ENCODE results near the gene UBAP2L.
A peak's percentile ranks its signal among the peaks of the same experiment; 100 is the strongest.
"Not testable (repeated sequence)": the region's sequence is repeated elsewhere in the genome, so short reads cannot be mapped to it uniquely, and the experiment has no call there.

The UBAP2L gene

DNA sequence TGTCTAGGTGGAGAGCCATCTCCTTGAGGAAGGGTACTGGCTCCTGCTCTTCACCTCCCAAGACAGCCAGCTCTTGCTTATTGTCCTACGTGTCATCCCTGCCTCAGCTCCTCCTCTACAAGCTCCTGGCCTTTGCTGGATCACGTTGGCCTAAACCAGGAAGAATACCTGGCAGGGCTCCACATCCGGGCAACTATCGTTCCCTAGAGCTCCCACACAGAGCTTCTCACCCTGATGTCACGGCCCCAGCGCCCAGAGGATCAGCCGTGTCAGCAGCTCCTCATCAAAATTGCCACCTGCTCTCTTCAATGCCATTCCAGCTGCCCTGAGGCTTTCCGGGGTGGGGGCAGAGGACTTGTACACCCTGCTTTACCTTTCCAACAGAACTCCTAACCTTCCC is 26.9 kb upstream of the UBAP2L start:
- Histone ChIP-seq H3K27me3 (ENCODE audit: low read length) (no peaks in the 10 kb centered on the region), H3F3A (ENCODE audit: insufficient read depth) (no peaks in the 10 kb centered on the region), H3K79me2 (ENCODE audit: insufficient read depth, low read length) (no peaks in the 10 kb centered on the region), H3K9me3 (ENCODE audit: insufficient read depth, low read length) (no peaks in the 10 kb centered on the region), H3K9ac (ENCODE audit: low read length) (no peak overlapping the region), H3K9me2 (replicated peaks; ENCODE audit: insufficient read depth, low read length) (no peaks in the 10 kb centered on the region), H3K4me3 (ENCODE audit: insufficient read depth, low read length, poor library complexity, severe bottlenecking) (no peak overlapping the region), H3K27ac (ENCODE audit: low read depth, low read length) (no peak overlapping the region), H3K36me3 (ENCODE audit: low read length) (no peaks in the 10 kb centered on the region), H2AFZ (ENCODE audit: low read depth, low read length, severe bottlenecking) (no peak overlapping the region), H3K4me2 (ENCODE audit: low read depth, low read length, poor library complexity, severe bottlenecking) (no peak overlapping the region), H4K20me1 (ENCODE audit: low read depth, low read length) (no peaks in the 10 kb centered on the region)
- no peak for TF ChIP-seq EZH2phosphoT487 (conservative IDR thresholded peaks at IDR 0.05; ENCODE audit: low read length)
- TF ChIP-seq, protein P1, sequence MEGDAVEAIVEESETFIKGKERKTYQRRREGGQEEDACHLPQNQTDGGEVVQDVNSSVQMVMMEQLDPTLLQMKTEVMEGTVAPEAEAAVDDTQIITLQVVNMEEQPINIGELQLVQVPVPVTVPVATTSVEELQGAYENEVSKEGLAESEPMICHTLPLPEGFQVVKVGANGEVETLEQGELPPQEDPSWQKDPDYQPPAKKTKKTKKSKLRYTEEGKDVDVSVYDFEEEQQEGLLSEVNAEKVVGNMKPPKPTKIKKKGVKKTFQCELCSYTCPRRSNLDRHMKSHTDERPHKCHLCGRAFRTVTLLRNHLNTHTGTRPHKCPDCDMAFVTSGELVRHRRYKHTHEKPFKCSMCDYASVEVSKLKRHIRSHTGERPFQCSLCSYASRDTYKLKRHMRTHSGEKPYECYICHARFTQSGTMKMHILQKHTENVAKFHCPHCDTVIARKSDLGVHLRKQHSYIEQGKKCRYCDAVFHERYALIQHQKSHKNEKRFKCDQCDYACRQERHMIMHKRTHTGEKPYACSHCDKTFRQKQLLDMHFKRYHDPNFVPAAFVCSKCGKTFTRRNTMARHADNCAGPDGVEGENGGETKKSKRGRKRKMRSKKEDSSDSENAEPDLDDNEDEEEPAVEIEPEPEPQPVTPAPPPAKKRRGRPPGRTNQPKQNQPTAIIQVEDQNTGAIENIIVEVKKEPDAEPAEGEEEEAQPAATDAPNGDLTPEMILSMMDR (IDR thresholded peaks at IDR 0.05; ENCODE audit: insufficient read depth, low read length, poor library complexity, severe bottlenecking), result no peak

DNA sequence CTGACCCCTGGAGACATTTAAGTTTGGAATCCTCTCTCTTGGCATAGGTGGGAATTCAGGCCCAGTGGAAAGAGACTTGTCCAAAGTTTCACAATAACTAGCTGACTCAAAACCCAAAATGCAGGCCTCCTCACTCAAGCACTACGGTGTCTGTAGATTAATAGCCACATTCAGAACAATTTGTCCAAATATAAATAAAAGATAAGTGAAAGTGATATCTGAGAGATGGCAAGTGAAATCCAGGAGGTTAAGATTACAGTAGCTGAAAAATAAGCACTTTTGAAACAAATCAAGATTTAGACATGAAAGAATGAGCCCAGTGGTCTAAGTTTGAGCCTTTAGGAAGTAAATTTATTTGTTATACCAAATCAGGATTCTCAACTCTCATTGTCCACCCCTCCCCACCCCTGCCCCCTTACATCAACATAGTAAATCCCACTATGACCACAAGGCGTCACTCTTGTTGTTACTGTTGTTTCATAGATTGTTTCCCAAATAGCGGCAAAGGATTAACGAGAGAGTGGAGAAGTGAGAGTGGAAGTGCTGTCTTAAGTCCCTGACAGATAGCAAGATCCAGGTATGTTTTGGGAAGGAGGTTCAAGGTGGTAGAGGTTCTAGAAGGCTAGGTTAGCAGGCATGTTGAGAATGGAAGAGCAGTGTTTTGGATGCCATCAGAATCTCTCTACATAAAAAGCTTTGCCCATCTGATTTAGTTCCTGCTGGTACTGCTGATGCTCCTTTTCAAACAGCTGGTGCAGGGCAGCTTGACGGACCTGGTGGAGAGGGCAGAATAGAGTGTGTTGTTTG is 21.8 kb upstream of the UBAP2L start:
- H3F3A ChIP-seq (ENCODE audit: insufficient read depth), result no peaks in the 10 kb centered on the region
- no peak overlapping the region for H3K27ac ChIP-seq (ENCODE audit: low read depth, low read length)
- H3K36me3 ChIP-seq (ENCODE audit: low read length), result no peaks in the 10 kb centered on the region
- peak overlapping the region; percentile 42 for H2AFZ ChIP-seq (ENCODE audit: low read depth, low read length, severe bottlenecking)
- H3K9me2 ChIP-seq (replicated peaks; ENCODE audit: insufficient read depth, low read length), result no peaks in the 10 kb centered on the region
- H3K9ac ChIP-seq (ENCODE audit: low read length), result no peak overlapping the region
- H3K79me2 ChIP-seq (ENCODE audit: insufficient read depth, low read length), result no peaks in the 10 kb centered on the region
- H4K20me1 ChIP-seq (ENCODE audit: low read depth, low read length), result no peaks in the 10 kb centered on the region
- TF ChIP-seq, protein P1 (IDR thresholded peaks at IDR 0.05; ENCODE audit: insufficient read depth, low read length, poor library complexity, severe bottlenecking), result peak; percentile 66
- no peak for TF ChIP-seq EZH2phosphoT487 (conservative IDR thresholded peaks at IDR 0.05; ENCODE audit: low read length)
- H3K4me3 ChIP-seq (ENCODE audit: insufficient read depth, low read length, poor library complexity, severe bottlenecking), result no peak overlapping the region
- no peaks in the 10 kb centered on the region for H3K27me3 ChIP-seq (ENCODE audit: low read length)
- H3K9me3 ChIP-seq (ENCODE audit: insufficient read depth, low read length), result no peaks in the 10 kb centered on the region
- H3K4me2 ChIP-seq (ENCODE audit: low read depth, low read length, poor library complexity, severe bottlenecking), result peak overlapping the region; percentile 9

DNA sequence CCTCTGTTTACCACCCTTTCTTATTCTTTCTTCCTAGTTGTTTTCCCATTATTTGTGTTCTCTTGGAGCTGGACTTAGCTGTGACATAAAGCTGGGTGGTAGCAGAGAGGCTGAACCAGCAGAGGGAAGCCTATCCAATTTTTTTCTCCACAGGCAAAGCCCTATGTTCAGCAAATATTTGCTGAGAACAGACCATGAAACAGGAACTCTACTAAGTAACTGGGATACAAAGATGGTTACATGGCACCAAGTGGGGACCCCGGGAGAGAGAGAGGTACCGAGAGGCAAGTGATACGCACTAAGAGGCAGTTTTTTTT is 21.2 kb upstream of the UBAP2L start:
- 0 out of 2 replicates have a peak, but pooled peaks cover 4% of the 10 kb centered on the region for H3F3A ChIP-seq (ENCODE audit: insufficient read depth)
- H2AFZ ChIP-seq (ENCODE audit: low read depth, low read length, severe bottlenecking), result peak overlapping the region; percentile 42
- H3K79me2 ChIP-seq (ENCODE audit: insufficient read depth, low read length), result no peaks in the 10 kb centered on the region
- H3K36me3 ChIP-seq (ENCODE audit: low read length), result no peaks in the 10 kb centered on the region
- H3K9ac ChIP-seq (ENCODE audit: low read length), result no peak overlapping the region
- H3K9me2 ChIP-seq (replicated peaks; ENCODE audit: insufficient read depth, low read length), result no peaks in the 10 kb centered on the region
- TF ChIP-seq, protein P1 (IDR thresholded peaks at IDR 0.05; ENCODE audit: insufficient read depth, low read length, poor library complexity, severe bottlenecking), result no peak
- no peak for TF ChIP-seq EZH2phosphoT487 (conservative IDR thresholded peaks at IDR 0.05; ENCODE audit: low read length)
- H3K4me2 ChIP-seq (ENCODE audit: low read depth, low read length, poor library complexity, severe bottlenecking), result no peak overlapping the region
- H3K27ac ChIP-seq (ENCODE audit: low read depth, low read length), result no peak overlapping the region
- no peaks in the 10 kb centered on the region for H4K20me1 ChIP-seq (ENCODE audit: low read depth, low read length)
- H3K4me3 ChIP-seq (ENCODE audit: insufficient read depth, low read length, poor library complexity, severe bottlenecking), result no peak overlapping the region
- no peaks in the 10 kb centered on the region for H3K27me3 ChIP-seq (ENCODE audit: low read length)
- no peaks in the 10 kb centered on the region for H3K9me3 ChIP-seq (ENCODE audit: insufficient read depth, low read length)

DNA sequence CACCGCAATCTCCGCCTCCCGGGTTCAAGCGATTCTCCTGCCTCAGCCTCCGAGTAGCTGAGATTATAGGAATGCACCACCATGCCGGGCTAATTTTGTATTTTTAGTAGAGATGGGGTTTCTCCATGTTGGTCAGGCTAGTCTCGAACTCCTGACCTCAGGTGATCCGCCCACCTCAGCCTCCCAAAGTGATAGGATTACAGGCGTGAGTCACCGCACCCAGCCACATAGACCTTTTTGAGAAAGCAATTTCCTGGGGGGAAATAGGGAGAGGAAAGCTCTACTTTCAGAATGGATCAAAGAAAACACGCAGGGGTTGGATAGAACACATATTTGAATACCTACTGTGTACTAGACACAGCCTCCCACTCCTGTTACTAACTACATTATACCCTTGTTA is 15.0 kb upstream of the UBAP2L start:
- H3K4me2 ChIP-seq (ENCODE audit: low read depth, low read length, poor library complexity, severe bottlenecking); H3K36me3 ChIP-seq (ENCODE audit: low read length): not testable (repeated sequence)

More for the DNA sequence above, 15.0 kb upstream of the UBAP2L start:
- not testable (repeated sequence) for H3K4me3 ChIP-seq (ENCODE audit: insufficient read depth, low read length, poor library complexity, severe bottlenecking); H2AFZ ChIP-seq (ENCODE audit: low read depth, low read length, severe bottlenecking); H3K27ac ChIP-seq (ENCODE audit: low read depth, low read length); H4K20me1 ChIP-seq (ENCODE audit: low read depth, low read length); H3K9ac ChIP-seq (ENCODE audit: low read length); H3K27me3 ChIP-seq (ENCODE audit: low read length); H3K9me2 ChIP-seq (replicated peaks; ENCODE audit: insufficient read depth, low read length); H3K79me2 ChIP-seq (ENCODE audit: insufficient read depth, low read length); H3F3A ChIP-seq (ENCODE audit: insufficient read depth); H3K9me3 ChIP-seq (ENCODE audit: insufficient read depth, low read length)

Data from SU-DHL-6 (cell line).